ENCODE data around the gene SLCO3A1.

The SLCO3A1 gene

GRCh38 chr15:91928675-91929074 is 75.2 kb downstream of the SLCO3A1 start:
- no peak for DNase-seq (ENCODE audit: low spot score)
- TF ChIP-seq CTCF (IDR thresholded peaks at IDR 0.05; ENCODE audit: borderline replicate concordance, control extremely low read depth, extremely low read depth, insufficient read depth, missing control alignments) = no peak
- in situ Hi-C loops (cut with MboI; ENCODE audit: low sequenced_read_pairs, unreplicated experiment) = no loop called here

- DNase-seq (ENCODE audit: low spot score) = no peak
- no peak for TF ChIP-seq CTCF (IDR thresholded peaks at IDR 0.05; ENCODE audit: borderline replicate concordance, control extremely low read depth, extremely low read depth, insufficient read depth, missing control alignments)
- in situ Hi-C loops (cut with MboI; ENCODE audit: low sequenced_read_pairs, unreplicated experiment) = no loop called here
Measured at GRCh38 chr15:91929509-91929908, 76.0 kb downstream of the SLCO3A1 start.

- no peak for TF ChIP-seq CTCF (IDR thresholded peaks at IDR 0.05; ENCODE audit: borderline replicate concordance, control extremely low read depth, extremely low read depth, insufficient read depth, missing control alignments)
- in situ Hi-C loops (cut with MboI; ENCODE audit: low sequenced_read_pairs, unreplicated experiment) = no loop called here
- DNase-seq (ENCODE audit: low spot score) = no peak
Measured at GRCh38 chr15:91930092-91930491, 76.6 kb downstream of the SLCO3A1 start.

GRCh38 chr15:91936182-91936775 is 82.8 kb downstream of the SLCO3A1 start:
- TF ChIP-seq CTCF (IDR thresholded peaks at IDR 0.05; ENCODE audit: borderline replicate concordance, control extremely low read depth, extremely low read depth, insufficient read depth, missing control alignments) = no peak
- DNase-seq (ENCODE audit: low spot score) = no peak
- in situ Hi-C loops (cut with MboI; ENCODE audit: low sequenced_read_pairs, unreplicated experiment) = no loop called here

GRCh38 chr15:91936927-91937326 is 83.4 kb downstream of the SLCO3A1 start:
- no peak for DNase-seq (ENCODE audit: low spot score)
- in situ Hi-C loops (cut with MboI; ENCODE audit: low sequenced_read_pairs, unreplicated experiment) = no loop called here
- no peak for TF ChIP-seq CTCF (IDR thresholded peaks at IDR 0.05; ENCODE audit: borderline replicate concordance, control extremely low read depth, extremely low read depth, insufficient read depth, missing control alignments)

- in situ Hi-C loops (cut with MboI; ENCODE audit: low sequenced_read_pairs, unreplicated experiment) = no loop called here
- no peak for DNase-seq (ENCODE audit: low spot score)
- TF ChIP-seq CTCF (IDR thresholded peaks at IDR 0.05; ENCODE audit: borderline replicate concordance, control extremely low read depth, extremely low read depth, insufficient read depth, missing control alignments) = no peak
Measured at GRCh38 chr15:91938136-91938535, 84.6 kb downstream of the SLCO3A1 start.

All from GM13976 (cell line).